ENCODE measurements around the gene TASP1.

DNA sequence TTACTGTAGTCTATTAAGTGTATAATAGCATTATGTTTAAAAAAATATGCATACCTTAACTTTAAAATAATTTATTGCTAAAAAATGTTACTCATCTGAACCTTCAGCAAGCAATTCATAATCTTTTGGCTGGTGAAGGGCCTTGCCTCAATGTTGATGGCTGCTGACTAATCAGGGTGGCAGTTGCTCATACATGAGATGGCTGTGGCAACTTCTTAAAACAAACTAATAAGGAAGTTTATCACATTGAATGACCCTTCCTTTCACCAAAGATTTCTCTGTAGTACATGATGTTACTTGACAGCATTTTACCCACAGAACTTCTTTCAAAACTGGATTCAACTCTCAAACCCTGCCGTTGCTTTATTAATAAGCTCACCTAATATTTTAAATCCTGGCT, 84.0 kb downstream of the TASP1 start:
- no peak for TF ChIP-seq POLR2AphosphoS5 (IDR thresholded peaks at IDR 0.05; ENCODE audit: low read length)
- no peak for TF ChIP-seq KLF5 (IDR thresholded peaks at IDR 0.05; ENCODE audit: partially characterized antibody)
- TF ChIP-seq, protein P1, sequence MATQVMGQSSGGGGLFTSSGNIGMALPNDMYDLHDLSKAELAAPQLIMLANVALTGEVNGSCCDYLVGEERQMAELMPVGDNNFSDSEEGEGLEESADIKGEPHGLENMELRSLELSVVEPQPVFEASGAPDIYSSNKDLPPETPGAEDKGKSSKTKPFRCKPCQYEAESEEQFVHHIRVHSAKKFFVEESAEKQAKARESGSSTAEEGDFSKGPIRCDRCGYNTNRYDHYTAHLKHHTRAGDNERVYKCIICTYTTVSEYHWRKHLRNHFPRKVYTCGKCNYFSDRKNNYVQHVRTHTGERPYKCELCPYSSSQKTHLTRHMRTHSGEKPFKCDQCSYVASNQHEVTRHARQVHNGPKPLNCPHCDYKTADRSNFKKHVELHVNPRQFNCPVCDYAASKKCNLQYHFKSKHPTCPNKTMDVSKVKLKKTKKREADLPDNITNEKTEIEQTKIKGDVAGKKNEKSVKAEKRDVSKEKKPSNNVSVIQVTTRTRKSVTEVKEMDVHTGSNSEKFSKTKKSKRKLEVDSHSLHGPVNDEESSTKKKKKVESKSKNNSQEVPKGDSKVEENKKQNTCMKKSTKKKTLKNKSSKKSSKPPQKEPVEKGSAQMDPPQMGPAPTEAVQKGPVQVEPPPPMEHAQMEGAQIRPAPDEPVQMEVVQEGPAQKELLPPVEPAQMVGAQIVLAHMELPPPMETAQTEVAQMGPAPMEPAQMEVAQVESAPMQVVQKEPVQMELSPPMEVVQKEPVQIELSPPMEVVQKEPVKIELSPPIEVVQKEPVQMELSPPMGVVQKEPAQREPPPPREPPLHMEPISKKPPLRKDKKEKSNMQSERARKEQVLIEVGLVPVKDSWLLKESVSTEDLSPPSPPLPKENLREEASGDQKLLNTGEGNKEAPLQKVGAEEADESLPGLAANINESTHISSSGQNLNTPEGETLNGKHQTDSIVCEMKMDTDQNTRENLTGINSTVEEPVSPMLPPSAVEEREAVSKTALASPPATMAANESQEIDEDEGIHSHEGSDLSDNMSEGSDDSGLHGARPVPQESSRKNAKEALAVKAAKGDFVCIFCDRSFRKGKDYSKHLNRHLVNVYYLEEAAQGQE (IDR thresholded peaks at IDR 0.05; ENCODE audit: low read depth, low read length), result no peak
- TF ChIP-seq NFIC (IDR thresholded peaks at IDR 0.05; ENCODE audit: low read depth, low read length), result no peak
- TF ChIP-seq, protein P2, sequence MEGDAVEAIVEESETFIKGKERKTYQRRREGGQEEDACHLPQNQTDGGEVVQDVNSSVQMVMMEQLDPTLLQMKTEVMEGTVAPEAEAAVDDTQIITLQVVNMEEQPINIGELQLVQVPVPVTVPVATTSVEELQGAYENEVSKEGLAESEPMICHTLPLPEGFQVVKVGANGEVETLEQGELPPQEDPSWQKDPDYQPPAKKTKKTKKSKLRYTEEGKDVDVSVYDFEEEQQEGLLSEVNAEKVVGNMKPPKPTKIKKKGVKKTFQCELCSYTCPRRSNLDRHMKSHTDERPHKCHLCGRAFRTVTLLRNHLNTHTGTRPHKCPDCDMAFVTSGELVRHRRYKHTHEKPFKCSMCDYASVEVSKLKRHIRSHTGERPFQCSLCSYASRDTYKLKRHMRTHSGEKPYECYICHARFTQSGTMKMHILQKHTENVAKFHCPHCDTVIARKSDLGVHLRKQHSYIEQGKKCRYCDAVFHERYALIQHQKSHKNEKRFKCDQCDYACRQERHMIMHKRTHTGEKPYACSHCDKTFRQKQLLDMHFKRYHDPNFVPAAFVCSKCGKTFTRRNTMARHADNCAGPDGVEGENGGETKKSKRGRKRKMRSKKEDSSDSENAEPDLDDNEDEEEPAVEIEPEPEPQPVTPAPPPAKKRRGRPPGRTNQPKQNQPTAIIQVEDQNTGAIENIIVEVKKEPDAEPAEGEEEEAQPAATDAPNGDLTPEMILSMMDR (IDR thresholded peaks at IDR 0.05 in 2 of 3, conservative IDR thresholded peaks at IDR 0.05 in 1 of 3; ENCODE audit: control insufficient read depth in 2 of 3, extremely low read depth in 1 of 3, insufficient read depth in 1 of 3, low read depth in 3 of 3, low read length in 3 of 3), result no peak
- TF ChIP-seq FOXM1 (IDR thresholded peaks at IDR 0.05; ENCODE audit: low read depth, low read length), result no peak
- no peak for TF ChIP-seq CHD4 (IDR thresholded peaks at IDR 0.05)

All from GM12878 (cell line).